MM.1S (cell line): ENCODE measurements around the gene FOXP2.

Experiments
- CTCF ChIP-seq: fragments of 300-600 bp; sonication (generic); IDR thresholded peaks from 2 replicates; pipeline ENCODE4 v1.5.1; 2016; ENCODE audit warnings: antibody characterized with exemption, low read length, mixed read lengths
- EZH2 ChIP-seq: fragments of 300-600 bp; sonication (generic); optimal IDR thresholded peaks from 2 replicates; pipeline ENCODE3; 2017; ENCODE audit warnings: low read depth, mild to moderate bottlenecking, antibody characterized with exemption, low read length, mixed read lengths

DNA sequence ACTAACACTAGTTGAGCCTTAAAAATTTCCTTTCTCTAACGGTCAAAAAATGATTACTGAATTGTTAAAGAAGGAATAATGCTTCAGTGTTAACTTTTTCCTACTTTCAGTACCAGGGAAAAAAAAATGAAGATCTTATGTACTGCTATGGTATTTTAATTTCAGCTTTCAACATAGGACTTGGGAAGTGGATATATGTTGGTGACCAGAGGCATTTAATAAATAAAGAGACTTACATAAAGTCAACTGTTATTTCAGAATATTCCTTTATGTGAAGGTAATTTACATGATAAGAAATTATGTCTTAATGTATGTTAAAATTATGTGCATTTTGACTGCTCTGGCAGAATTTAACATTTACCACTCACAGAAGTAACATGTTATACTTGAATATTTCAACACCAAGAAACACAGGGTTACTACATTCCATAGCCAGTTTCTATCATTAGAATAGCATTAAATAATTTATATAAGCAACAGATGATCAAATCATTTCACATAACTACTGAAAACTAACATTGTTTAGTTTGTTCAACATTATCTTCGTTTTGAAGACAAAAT, 257.0 kb downstream of the FOXP2 start:
- TF ChIP-seq CTCF (no peak), EZH2 (no peak)
